GM20000 (cell line): Measurements from ENCODE around the gene BAG3.
A peak's percentile ranks its signal among the peaks of the same experiment; 100 is the strongest.

Experiments used
- DNase-seq: peaks from one replicate; pipeline ENCODE4 v3.0.0; 2012; ENCODE audit warnings: low spot score
- TF ChIP-seq, protein P1 (sequence below): IDR thresholded peaks from 2 replicates; pipeline ENCODE4 v1.5.1; 2012; ENCODE audit warnings: mild to moderate bottlenecking, control low read depth; ENCODE audit errors: extremely low read depth, missing control alignments

The BAG3 gene

GRCh38 chr10:119651514-119652360, 557 bp downstream of the BAG3 start:
- DNase-seq = peak; percentile 52
- TF ChIP-seq, protein P1, sequence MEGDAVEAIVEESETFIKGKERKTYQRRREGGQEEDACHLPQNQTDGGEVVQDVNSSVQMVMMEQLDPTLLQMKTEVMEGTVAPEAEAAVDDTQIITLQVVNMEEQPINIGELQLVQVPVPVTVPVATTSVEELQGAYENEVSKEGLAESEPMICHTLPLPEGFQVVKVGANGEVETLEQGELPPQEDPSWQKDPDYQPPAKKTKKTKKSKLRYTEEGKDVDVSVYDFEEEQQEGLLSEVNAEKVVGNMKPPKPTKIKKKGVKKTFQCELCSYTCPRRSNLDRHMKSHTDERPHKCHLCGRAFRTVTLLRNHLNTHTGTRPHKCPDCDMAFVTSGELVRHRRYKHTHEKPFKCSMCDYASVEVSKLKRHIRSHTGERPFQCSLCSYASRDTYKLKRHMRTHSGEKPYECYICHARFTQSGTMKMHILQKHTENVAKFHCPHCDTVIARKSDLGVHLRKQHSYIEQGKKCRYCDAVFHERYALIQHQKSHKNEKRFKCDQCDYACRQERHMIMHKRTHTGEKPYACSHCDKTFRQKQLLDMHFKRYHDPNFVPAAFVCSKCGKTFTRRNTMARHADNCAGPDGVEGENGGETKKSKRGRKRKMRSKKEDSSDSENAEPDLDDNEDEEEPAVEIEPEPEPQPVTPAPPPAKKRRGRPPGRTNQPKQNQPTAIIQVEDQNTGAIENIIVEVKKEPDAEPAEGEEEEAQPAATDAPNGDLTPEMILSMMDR = no peak

DNA sequence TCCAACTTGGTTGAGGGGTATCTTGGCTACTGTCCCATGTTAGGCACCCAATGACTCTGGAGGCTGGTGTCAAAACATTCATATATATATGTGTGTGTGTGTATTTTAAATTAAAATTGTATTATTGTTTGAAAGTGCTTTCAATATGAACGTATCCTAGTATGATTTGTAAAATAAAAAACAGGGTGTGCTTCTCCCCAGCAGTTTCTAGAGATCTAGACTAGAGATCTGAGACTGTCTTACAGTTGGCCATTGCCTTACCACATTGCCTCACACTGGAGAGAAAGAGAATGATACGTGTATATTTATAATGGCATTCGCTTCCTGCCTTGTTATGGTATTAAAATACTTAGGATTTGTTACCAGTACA, 1.2 kb downstream of the BAG3 start:
- TF ChIP-seq, protein P1 = no peak
- peak; percentile 70 for DNase-seq

GRCh38 chr10:119653209-119653608, 2.0 kb downstream of the BAG3 start:
- DNase-seq = no peak
- TF ChIP-seq, protein P1 = no peak

DNA sequence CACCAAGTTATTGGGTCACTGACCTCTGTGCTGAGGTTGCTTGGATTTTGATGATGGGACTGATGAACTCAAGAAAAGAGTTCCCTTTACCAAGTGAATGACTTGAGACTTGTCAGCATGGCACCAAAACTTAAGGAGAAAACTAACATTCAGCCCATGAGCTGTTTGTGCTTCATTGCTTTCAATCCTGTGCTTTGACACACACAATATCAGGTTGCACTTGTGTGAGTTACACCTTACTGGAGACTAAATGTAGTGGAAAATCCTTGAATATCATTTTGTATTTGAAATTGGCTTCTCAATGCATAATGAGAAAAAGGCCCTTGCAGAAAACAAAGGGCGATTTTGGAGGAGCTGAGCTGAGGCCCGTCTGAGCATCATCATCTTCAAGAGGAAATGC, 2.7 kb downstream of the BAG3 start:
- DNase-seq = no peak
- TF ChIP-seq, protein P1 = no peak

DNA sequence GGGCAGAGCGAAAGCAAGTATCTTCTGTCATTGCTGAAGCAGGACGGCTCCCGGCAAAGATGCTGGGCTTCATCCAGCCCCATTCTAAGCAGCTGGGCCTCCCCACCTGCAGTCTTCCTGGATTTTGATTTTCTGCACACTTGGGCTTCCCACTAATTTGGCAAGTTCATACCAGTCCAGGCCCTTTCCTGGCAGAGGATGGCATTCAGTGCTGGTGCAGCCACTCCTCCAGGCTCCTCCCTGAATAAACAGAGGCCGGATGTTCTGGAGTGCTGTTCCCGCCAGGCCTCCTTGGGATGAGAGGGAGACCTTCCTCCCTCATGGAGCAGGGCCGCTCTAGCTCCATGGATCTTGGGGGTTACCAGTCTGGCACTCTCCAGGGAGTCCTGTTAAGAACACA, 3.4 kb downstream of the BAG3 start:
- DNase-seq = no peak
- TF ChIP-seq, protein P1 = no peak

- no peak for DNase-seq
- TF ChIP-seq, protein P1 = no peak
Observed at GRCh38 chr10:119655566-119656001, 4.4 kb downstream of the BAG3 start.

GRCh38 chr10:119656760-119657159, 5.6 kb downstream of the BAG3 start:
- TF ChIP-seq, protein P1 = no peak

More at GRCh38 chr10:119656760-119657159, 5.6 kb downstream of the BAG3 start:
- no peak for DNase-seq
